SK-N-SH (cell line): ENCODE measurements around the gene SLC5A9. TPM values are rescaled to one million over a fixed set of nuclear protein-coding genes. Genes with fewer than 3 reads are reported as not detected.

Source experiments
- CTCF ChIA-PET: fragments of 300-600, 350-600 bp; formaldehyde crosslinking; extraction: SDS; loops from one replicate; lab custom pipeline; 2021; lab: Yijun Ruan, JAX
- POLR2A ChIA-PET: fragments of 350-600 bp; sonication (Branson Sonifier 250); formaldehyde crosslinking; extraction: SDS; loops from one replicate; lab custom pipeline; 2020; ENCODE audit warnings: antibody characterized with exemption, inconsistent platforms; lab: Yijun Ruan, JAX
- DNase-seq: peaks from one replicate; pipeline ENCODE4 v3.0.0; 2012
- H2AFZ ChIP-seq: fragments of 200-600 bp; sonication (generic); 2 replicates; pipeline ENCODE4 v1.8.1; 2016; ENCODE audit warnings: antibody characterized with exemption, mild to moderate bottlenecking, low read depth
- H3F3A ChIP-seq: fragments of 200-600 bp; sonication (generic); replicated peaks from 2 replicates; pipeline ENCODE3; 2016; ENCODE audit warnings: antibody characterized with exemption, mild to moderate bottlenecking; ENCODE audit not compliant: insufficient read depth
- H3K27ac ChIP-seq, 2 experiments: fragments of 200-500 bp in 1 of 2; fragments of 200-600 bp in 1 of 2; sonication (Bioruptor generic) in 1 of 2; sonication (generic), shearing (Covaris generic) in 1 of 2; 2 replicates each; pipeline versions ENCODE4 v1.5.1 to v1.6.1; 2014 to 2016; ENCODE audit warnings: low read depth in 2 of 2, inconsistent platforms in 1 of 2, low read length in 1 of 2, mild to moderate bottlenecking in 1 of 2, mixed read lengths in 1 of 2
- H3K27me3 ChIP-seq: fragments of 200-600 bp; sonication (generic), shearing (Covaris generic); 2 replicates; pipeline ENCODE4 v1.6.1; 2016; ENCODE audit warnings: mixed run types; ENCODE audit not compliant: insufficient read depth
- H3K36me3 ChIP-seq, 2 experiments: fragments of 200-500 bp in 1 of 2; fragments of 200-600 bp in 1 of 2; sonication (Bioruptor generic) in 1 of 2; sonication (generic) in 1 of 2; replicated peaks in 1 of 2; 2 replicates each; pipeline versions ENCODE3 to v1.5.1; 2014 to 2016; ENCODE audit warnings: low read length in 1 of 2, mild to moderate bottlenecking in 1 of 2; ENCODE audit not compliant: insufficient read depth in 2 of 2, control insufficient read depth in 1 of 2
- H3K4me1 ChIP-seq, 2 experiments: fragments of 200-500 bp in 1 of 2; fragments of 200-600 bp in 1 of 2; sonication (Bioruptor generic) in 1 of 2; sonication (generic), shearing (Covaris generic) in 1 of 2; 2 replicates each; pipeline versions ENCODE4 v1.5.1 to v1.6.1; 2014 to 2016; ENCODE audit warnings: low read depth in 1 of 2, low read length in 1 of 2, mixed run types in 1 of 2; ENCODE audit not compliant: insufficient read depth in 2 of 2, control insufficient read depth in 1 of 2
- H3K4me2 ChIP-seq: fragments of 200-600 bp; sonication (generic), shearing (Covaris generic); 2 replicates; pipeline ENCODE4 v1.6.1; 2017; ENCODE audit warnings: mixed run types
- H3K4me3 ChIP-seq, 2 experiments: fragments of 200-500 bp in 1 of 2; fragments of 200-600 bp in 1 of 2; sonication (Bioruptor generic) in 1 of 2; sonication (generic), shearing (Covaris generic) in 1 of 2; 2 replicates each; pipeline versions ENCODE4 v1.5.1 to v1.8.1; 2014 to 2016; ENCODE audit warnings: low read depth in 2 of 2, inconsistent platforms in 1 of 2, low read length in 1 of 2, mild to moderate bottlenecking in 1 of 2, mixed read lengths in 1 of 2, moderate library complexity in 1 of 2
- H3K79me2 ChIP-seq: fragments of 200-600 bp; sonication (generic); 2 replicates; pipeline ENCODE4 v1.8.1; 2017; ENCODE audit warnings: mild to moderate bottlenecking; ENCODE audit not compliant: insufficient read depth
- H3K9ac ChIP-seq: fragments of 200-600 bp; sonication (generic); 2 replicates; pipeline ENCODE4 v1.6.1; 2017; ENCODE audit warnings: mixed run types
- H3K9me2 ChIP-seq: fragments of 200-600 bp; sonication (generic); 2 replicates; pipeline ENCODE4 v1.6.1; 2017; ENCODE audit warnings: mixed run types
- H3K9me3 ChIP-seq: fragments of 200-600 bp; sonication (generic); 2 replicates; pipeline ENCODE4 v1.6.1; 2017; ENCODE audit warnings: mixed run types, mild to moderate bottlenecking, moderate library complexity
- H4K20me1 ChIP-seq: fragments of 200-600 bp; sonication (generic); 2 replicates; pipeline ENCODE4 v1.6.1; 2017; ENCODE audit warnings: mild to moderate bottlenecking, mixed run types; ENCODE audit not compliant: insufficient read depth
- CHD2 ChIP-seq: fragments of 150-350 bp; IDR thresholded peaks from 2 replicates; pipeline ENCODE4 v1.6.1; 2018; ENCODE audit warnings: low read length; ENCODE audit not compliant: partially characterized antibody
- EP300 ChIP-seq, 2 experiments: IDR thresholded peaks; 2 replicates each; pipeline versions ENCODE4 v1.4.0 to v1.6.1; 2012; ENCODE audit warnings: borderline replicate concordance in 1 of 2, low read depth in 1 of 2, low read length in 1 of 2
- EZH2phosphoT487 ChIP-seq: fragments of 200-600 bp; sonication (generic); IDR thresholded peaks from 2 replicates; pipeline ENCODE4 v1.6.1; 2017; ENCODE audit warnings: low read depth, mixed run types, mild to moderate bottlenecking, antibody characterized with exemption, moderate library complexity, borderline replicate concordance
- FOSL2 ChIP-seq: IDR thresholded peaks from 2 replicates; pipeline ENCODE4 v1.4.0; 2012; ENCODE audit warnings: low read depth, mild to moderate bottlenecking, moderate library complexity, borderline replicate concordance
- FOXM1 ChIP-seq: IDR thresholded peaks from 2 replicates; pipeline ENCODE4 v1.4.0; 2012; ENCODE audit warnings: low read depth, mild to moderate bottlenecking
- GATA2 ChIP-seq: sonication (generic); formaldehyde crosslinking; IDR thresholded peaks from 2 replicates; pipeline ENCODE4 v1.5.0; 2020; ENCODE audit warnings: mild to moderate bottlenecking, missing genetic modification reagents
- JUND ChIP-seq: IDR thresholded peaks from 2 replicates; pipeline ENCODE4 v1.4.0; 2012
- MXI1 ChIP-seq: IDR thresholded peaks from 2 replicates; pipeline ENCODE4 v1.6.1; 2012; ENCODE audit warnings: mild to moderate bottlenecking, low read depth, low read length, improper control_type of control experiment
- NRF1 ChIP-seq: IDR thresholded peaks from 2 replicates; pipeline ENCODE4 v1.6.1; 2012; ENCODE audit warnings: low read depth, mild to moderate bottlenecking, low read length
- SMC3 ChIP-seq: IDR thresholded peaks from 2 replicates; pipeline ENCODE4 v1.6.1; 2012; ENCODE audit warnings: low read depth, low read length, improper control_type of control experiment
- USF1 ChIP-seq: IDR thresholded peaks from 2 replicates; pipeline ENCODE4 v1.4.0; 2012; ENCODE audit warnings: low read depth, borderline replicate concordance
- YY1 ChIP-seq: IDR thresholded peaks from 2 replicates; pipeline ENCODE4 v1.4.0; 2012; ENCODE audit warnings: low read depth, mild to moderate bottlenecking
- WGBS: methylation state at CpG from one replicate; pipeline ENCODE4 v1.1.6; 2017; ENCODE audit warnings: low lambda C conversion rate; 5-methylcytosine and 5-hydroxymethylcytosine counted together
- polyA plus RNA-seq, 3 experiments: library from polyadenylated mRNA; depleted of rRNA; stranded (reverse); fragments of >200 nt; gene quantifications; 2 replicates each; pipeline ENCODE4 v1.2.3, GENCODE V29; 2012

The SLC5A9 gene
- polyA plus RNA-seq, 1 of the 3 experiments (the other 2 are of a cell fraction), result not detected

- no peak overlapping the region for H2AFZ ChIP-seq
- H3K9me3 ChIP-seq, result no peaks in the 10 kb centered on the region
- H3K27ac ChIP-seq, result no peak overlapping the region
- 74% methylated on average over 4 of the region's 4 CpGs for WGBS
- H3F3A ChIP-seq, result no peaks in the 10 kb centered on the region
- CTCF ChIA-PET, result interaction anchor here (2.9 kb wide), 1 partner anchor 12 kb away, joined by 16 read pairs; no protein-coding TSS in a partner anchor
- H3K27me3 ChIP-seq, result no peaks in the 10 kb centered on the region
- no peaks in the 10 kb centered on the region for H3K36me3 ChIP-seq
- DNase-seq, result no peak
- no peaks in the 10 kb centered on the region for H3K79me2 ChIP-seq
- H3K9ac ChIP-seq, result no peak overlapping the region
- no peak overlapping the region for H3K4me2 ChIP-seq
- POLR2A ChIA-PET, result no interaction called here
- H3K4me3 ChIP-seq, result no peak overlapping the region
- no peaks in the 10 kb centered on the region for H3K9me2 ChIP-seq
- no peak for TF ChIP-seq FOXM1
- TF ChIP-seq JUND, result no peak
- H4K20me1 ChIP-seq, result no peaks in the 10 kb centered on the region
- peaks cover 0 to 6% of the 10 kb centered on the region in 2 experiments; a peak in 1 of 4 replicates for H3K4me1 ChIP-seq
Observed at GRCh38 chr1:48248356-48248755, 25.8 kb downstream of the SLC5A9 start.

- Histone ChIP-seq H4K20me1 (no peaks in the 10 kb centered on the region), H3K27ac (no peak overlapping the region), H3K27me3 (no peaks in the 10 kb centered on the region), H3K9me3 (no peaks in the 10 kb centered on the region), H3K9ac (no peak overlapping the region), H3F3A (no peaks in the 10 kb centered on the region), H3K79me2 (no peaks in the 10 kb centered on the region), H3K36me3 (no peaks in the 10 kb centered on the region), H2AFZ (no peak overlapping the region), H3K4me3 (no peak overlapping the region), H3K4me1 (peaks cover 0 to 6% of the 10 kb centered on the region in 2 experiments; a peak in 1 of 4 replicates), H3K9me2 (no peaks in the 10 kb centered on the region), H3K4me2 (no peak overlapping the region)
- ChIA-PET POLR2A (no interaction called here), CTCF (interaction anchor here (0.9 to 2.5 kb wide), 2 partner anchors 13 to 196 kb away, joined by 3 to 6 read pairs; no protein-coding TSS in a partner anchor)
- 38% methylated on average over 3 of the region's 3 CpGs for WGBS
- DNase-seq, result no peak
- TF ChIP-seq FOSL2, result no peak
- TF ChIP-seq EP300 (IDR thresholded peaks at IDR 0.05; ENCODE audit: borderline replicate concordance in 1 of 2, low read depth in 1 of 2, low read length in 1 of 2), result no peak
- no peak for TF ChIP-seq YY1
- no peak for TF ChIP-seq SMC3
- TF ChIP-seq CHD2, result no peak
- TF ChIP-seq USF1, result no peak
- TF ChIP-seq NRF1, result no peak
Observed at GRCh38 chr1:48249868-48250267, 27.4 kb downstream of the SLC5A9 start.

GRCh38 chr1:48250572-48250971 lies 28.1 kb downstream of the SLC5A9 start:
- Histone ChIP-seq H2AFZ (no peak overlapping the region), H3F3A (no peaks in the 10 kb centered on the region), H3K79me2 (no peaks in the 10 kb centered on the region), H3K9me3 (no peaks in the 10 kb centered on the region), H3K27me3 (no peaks in the 10 kb centered on the region), H4K20me1 (no peaks in the 10 kb centered on the region), H3K4me1 (peaks cover 0 to 6% of the 10 kb centered on the region in 2 experiments; a peak in 1 of 4 replicates), H3K4me2 (no peak overlapping the region), H3K4me3 (no peak overlapping the region), H3K9ac (no peak overlapping the region), H3K36me3 (no peaks in the 10 kb centered on the region), H3K9me2 (no peaks in the 10 kb centered on the region), H3K27ac (no peak overlapping the region)
- TF ChIP-seq MXI1 (no peak), GATA2 (CRISPR knock-in tag) (no peak), CHD2 (no peak), EZH2phosphoT487 (no peak)
- POLR2A ChIA-PET, result no interaction called here
- 29% methylated on average over 3 of the region's 3 CpGs for WGBS
- DNase-seq, result no peak
- CTCF ChIA-PET, result interaction anchor here (0.9 to 2.5 kb wide), 2 partner anchors 14 to 197 kb away, joined by 3 to 6 read pairs; no protein-coding TSS in a partner anchor
